GM21526 (cell line): ENCODE results near the gene ALOXE3.

Experiments
- ATAC-seq: cut with Tn5 transposase; IDR thresholded peaks from one replicate; pipeline ENCODE4 v1.9.1; 2021; ENCODE audit warnings: moderate library complexity; ENCODE audit not compliant: unreplicated experiment, low FRiP score

Gene ALOXE3

DNA sequence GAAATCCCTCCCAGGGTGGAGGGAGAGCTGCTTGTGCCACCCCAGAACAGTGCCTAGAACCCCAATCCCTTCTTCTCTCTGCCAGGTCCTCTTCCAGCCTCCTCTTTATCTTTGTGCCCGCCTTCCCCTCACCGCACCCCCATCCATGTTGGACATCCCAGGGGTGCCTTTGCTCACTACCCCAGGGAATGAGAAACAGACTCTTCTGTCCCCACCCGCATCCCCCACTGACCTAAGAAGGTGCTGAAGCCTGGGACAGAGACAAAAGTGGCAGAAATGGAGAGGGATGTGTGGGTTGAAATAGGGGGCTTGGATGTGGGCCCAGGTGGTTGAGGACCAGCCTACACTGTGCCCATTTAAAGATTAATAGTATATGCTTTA, 62.5 kb downstream of the ALOXE3 start:
- no peak for ATAC-seq

DNA sequence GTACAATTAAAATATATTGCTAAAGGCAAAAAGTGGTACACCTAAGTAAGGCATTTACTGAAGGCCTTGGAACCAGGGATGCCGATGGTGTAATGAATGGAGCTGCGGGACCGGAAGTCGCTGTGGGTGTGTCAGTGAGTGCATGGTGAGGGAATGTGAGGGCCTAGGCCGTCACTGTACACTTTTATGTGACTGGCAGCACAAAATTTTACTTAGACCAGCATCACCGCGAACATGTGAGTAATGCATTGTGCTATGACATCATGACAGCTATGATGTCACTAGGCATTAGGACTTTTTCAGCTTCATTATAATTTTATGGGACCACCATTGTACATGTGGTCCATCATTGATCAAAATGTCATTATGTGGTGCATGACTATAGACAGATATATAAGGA, 64.7 kb downstream of the ALOXE3 start:
- ATAC-seq = no peak

DNA sequence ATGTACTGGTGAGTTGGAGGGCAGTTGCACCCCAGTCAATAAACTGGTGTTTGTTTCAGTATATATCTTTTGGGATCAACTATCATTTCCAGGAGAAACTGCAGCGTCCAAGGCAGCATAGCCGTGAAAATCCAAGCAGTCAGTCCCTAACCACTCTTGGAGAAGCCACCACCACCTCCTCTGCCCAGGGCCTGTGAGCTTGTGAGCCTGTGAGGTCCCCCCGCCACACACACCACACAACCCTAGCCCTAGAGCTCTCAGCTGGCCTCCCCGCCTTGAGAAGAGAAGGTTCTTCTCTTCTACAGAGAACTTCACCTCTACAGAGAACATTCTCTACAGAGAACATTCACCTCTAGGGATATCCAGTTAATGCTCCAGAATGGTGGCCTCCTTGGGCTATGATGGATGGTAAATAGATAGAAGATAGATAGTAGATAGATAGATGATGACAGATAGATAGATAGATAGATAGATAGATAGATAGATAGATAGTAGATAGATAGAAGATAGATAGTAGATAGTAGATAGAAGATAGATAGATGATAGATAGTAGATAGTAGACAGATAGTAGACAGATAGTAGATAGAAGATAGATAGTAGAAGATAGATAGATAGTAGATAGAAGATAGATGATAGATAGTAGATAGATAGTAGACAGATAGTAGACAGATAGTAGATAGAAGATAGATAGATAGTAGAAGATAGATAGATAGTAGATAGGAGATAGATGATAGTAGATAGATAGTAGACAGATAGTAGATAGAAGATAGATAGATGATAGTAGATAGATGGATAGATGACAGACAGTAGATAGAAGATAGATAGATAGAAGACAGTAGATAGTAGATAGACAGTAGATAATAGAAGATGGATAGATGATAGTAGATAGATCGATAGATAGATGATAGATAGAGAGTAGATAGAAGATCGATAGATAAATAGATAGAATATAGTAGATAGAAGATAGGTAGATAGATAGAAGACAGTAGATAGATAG, 65.8 kb downstream of the ALOXE3 start:
- no peak for ATAC-seq

DNA sequence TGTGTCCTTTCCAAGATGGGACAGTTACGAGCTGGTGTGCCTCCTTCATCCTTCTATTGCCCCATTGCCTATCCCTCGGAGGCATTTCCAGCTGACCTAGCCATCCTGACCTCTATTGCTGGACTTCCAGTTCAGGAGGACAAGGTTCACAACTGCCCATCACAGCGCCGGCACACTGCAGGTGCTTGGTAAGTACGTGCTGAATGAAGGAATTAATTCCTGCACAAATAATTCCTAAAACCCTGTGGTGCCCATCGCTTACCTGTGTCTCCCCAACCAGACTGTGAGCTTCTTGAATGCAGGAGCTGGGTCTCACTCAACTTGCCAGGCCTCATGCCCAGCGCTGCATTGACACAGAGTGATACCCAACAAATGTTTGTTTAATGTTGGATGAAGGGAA, 66.5 kb downstream of the ALOXE3 start:
- ATAC-seq = no peak

- ATAC-seq = no peak
Measured at GRCh38 chr17:8048736-8049135, 69.6 kb downstream of the ALOXE3 start.

GRCh38 chr17:8048236-8048635, 70.1 kb downstream of the ALOXE3 start:
- ATAC-seq = no peak

DNA sequence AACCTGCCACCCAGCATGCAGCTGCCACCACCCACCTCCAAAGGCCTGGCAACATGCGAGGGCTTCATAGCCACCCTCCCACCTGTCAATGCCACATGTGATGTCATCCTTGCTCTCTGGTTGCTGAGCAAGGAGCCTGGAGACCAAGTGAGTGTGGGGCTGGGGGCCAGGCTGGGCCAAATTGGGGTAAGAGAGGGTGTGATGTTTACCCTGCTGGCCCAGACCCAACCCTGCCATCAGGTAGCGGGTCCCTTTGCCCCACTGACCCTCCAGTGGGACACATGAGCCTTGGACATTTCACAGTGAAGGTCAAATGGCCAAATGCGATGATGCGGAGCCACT, 70.6 kb downstream of the ALOXE3 start:
- ATAC-seq = no peak

DNA sequence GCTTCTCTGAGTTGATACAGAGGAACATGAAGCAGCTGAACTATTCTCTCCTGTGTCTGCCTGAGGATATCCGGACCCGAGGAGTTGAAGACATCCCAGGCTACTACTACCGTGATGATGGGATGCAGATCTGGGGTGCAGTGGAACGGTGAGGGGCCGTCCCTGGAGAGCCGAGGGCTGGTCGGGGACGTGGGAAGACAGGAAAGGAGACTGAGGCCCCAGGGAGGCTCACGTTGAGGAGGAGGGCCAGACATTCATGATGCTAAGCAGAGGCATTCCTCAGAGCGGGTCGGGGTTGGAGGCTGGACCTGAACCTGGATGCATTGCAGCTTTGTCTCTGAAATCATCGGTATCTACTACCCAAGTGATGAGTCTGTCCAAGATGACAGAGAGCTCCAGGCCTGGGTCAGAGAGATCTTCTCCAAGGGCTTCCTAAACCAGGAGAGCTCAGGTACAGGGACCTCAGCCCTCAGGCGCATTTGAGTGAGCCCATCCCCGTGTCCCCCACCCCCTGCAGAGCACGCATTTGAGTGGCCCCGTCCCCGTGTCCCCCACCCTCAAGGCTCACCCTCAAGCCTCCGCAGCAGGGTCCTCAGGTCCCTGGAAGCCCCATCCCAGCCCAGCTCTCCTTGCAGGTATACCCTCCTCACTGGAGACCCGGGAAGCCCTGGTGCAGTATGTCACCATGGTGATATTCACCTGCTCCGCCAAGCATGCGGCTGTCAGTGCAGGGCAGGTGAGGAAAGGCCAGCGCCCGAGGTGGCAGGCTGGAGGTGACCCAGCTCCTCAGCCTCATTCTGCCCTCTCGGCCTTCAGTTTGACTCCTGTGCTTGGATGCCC, 71.2 kb downstream of the ALOXE3 start:
- ATAC-seq = no peak

DNA sequence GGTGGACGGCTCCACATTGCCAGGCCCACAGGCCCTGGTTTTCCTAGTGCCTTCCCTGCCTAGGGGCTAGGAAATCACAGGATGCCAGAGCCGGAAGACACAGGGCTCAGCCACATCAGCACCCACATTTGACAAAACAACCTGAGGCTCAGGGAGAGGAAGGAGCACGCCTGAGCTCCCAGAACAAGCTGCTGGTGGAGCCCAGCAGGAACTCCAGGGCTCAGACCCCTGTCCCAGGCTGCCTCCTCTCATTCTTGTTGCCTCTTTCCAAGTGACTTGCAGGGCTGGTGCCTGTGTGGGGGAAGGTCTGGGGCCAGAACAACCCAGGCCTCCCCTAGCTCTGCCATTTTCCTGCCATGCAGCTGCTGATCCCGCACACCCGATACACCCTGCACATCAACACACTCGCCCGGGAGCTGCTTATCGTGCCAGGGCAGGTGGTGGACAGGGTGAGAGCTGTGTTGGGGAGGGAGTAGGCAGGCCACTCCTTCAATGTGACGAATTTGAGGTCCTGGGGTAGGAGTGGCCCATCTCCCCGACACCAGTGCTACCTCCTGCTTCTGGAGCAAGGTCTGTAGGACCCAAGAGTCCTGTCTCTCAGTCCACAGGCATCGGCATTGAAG, 71.9 kb downstream of the ALOXE3 start:
- no peak for ATAC-seq
